Keratinocyte (primary cell): Measurements from ENCODE around the gene PLB1. TPM values are rescaled to one million over a fixed set of nuclear protein-coding genes. Genes with fewer than 3 reads are reported as not detected.
"Not testable (repeated sequence)": the region's sequence is repeated elsewhere in the genome, so short reads cannot be mapped to it uniquely, and the experiment has no call there.

Experiments used
- DNase-seq: peaks from one replicate; pipeline ENCODE4 v3.0.0-alpha.2; 2011; ENCODE audit warnings: low read depth, missing footprints, low spot score
- FAIRE-seq: peaks from 2 replicates; lab custom pipeline; 2011; peaks lifted over from hg19 to GRCh38; lab: Jason Lieb, UNC
- H2AFZ ChIP-seq: 2 replicates; pipeline ENCODE4 v1.6.0; 2012; ENCODE audit warnings: low read length, control low read depth, inconsistent platforms; ENCODE audit not compliant: control insufficient read depth
- H3K27ac ChIP-seq: 2 replicates; pipeline ENCODE4 v1.5.1; 2011; ENCODE audit warnings: low read length; ENCODE audit not compliant: control insufficient read depth, insufficient read depth
- H3K27me3 ChIP-seq: 3 replicates; pipeline ENCODE4 v1.6.0; 2011; ENCODE audit warnings: low read length; ENCODE audit not compliant: control insufficient read depth, insufficient read depth; ENCODE audit errors: extremely low read depth
- H3K36me3 ChIP-seq, 2 experiments: 2 replicates in 1 of 2; 3 replicates in 1 of 2; pipeline ENCODE4 v1.5.1; 2011; ENCODE audit warnings: low read length in 2 of 2, mild to moderate bottlenecking in 1 of 2; ENCODE audit not compliant: control insufficient read depth in 2 of 2, insufficient read depth in 2 of 2; ENCODE audit errors: extremely low read depth in 1 of 2
- H3K4me1 ChIP-seq: 3 replicates; pipeline ENCODE4 v1.5.1; 2011; ENCODE audit warnings: low read length; ENCODE audit not compliant: control insufficient read depth, insufficient read depth; ENCODE audit errors: extremely low read depth
- H3K4me2 ChIP-seq: 3 replicates; pipeline ENCODE4 v1.6.0; 2011; ENCODE audit warnings: low read depth, low read length; ENCODE audit not compliant: control insufficient read depth, insufficient read depth; ENCODE audit errors: extremely low read depth
- H3K4me3 ChIP-seq, 3 experiments: fragments of 200-600 bp in 1 of 3; sonication (generic) in 1 of 3; 2 replicates in 2 of 3; 3 replicates in 1 of 3; pipeline ENCODE4 v1.5.1; 2011 to 2016; ENCODE audit warnings: low read length in 3 of 3, mild to moderate bottlenecking in 3 of 3, control low read depth in 2 of 3, inconsistent platforms in 1 of 3, low read depth in 1 of 3, mixed read lengths in 1 of 3, mixed run types in 1 of 3, moderate library complexity in 1 of 3; ENCODE audit not compliant: control insufficient read depth in 2 of 3, insufficient read depth in 2 of 3; ENCODE audit errors: extremely low read depth in 1 of 3
- H3K79me2 ChIP-seq: 2 replicates; pipeline ENCODE4 v1.6.0; 2012; ENCODE audit warnings: low read length; ENCODE audit not compliant: control insufficient read depth, insufficient read depth
- H3K9ac ChIP-seq: 3 replicates; pipeline ENCODE4 v1.6.0; 2011; ENCODE audit warnings: low read length; ENCODE audit not compliant: control insufficient read depth, insufficient read depth; ENCODE audit errors: extremely low read depth
- H3K9me1 ChIP-seq: 3 replicates; pipeline ENCODE4 v1.6.0; 2011; ENCODE audit warnings: low read length; ENCODE audit not compliant: control insufficient read depth, insufficient read depth; ENCODE audit errors: extremely low read depth
- H3K9me3 ChIP-seq: 2 replicates; pipeline ENCODE4 v1.5.1; 2012; ENCODE audit warnings: low read depth, low read length; ENCODE audit not compliant: control insufficient read depth
- H4K20me1 ChIP-seq: 3 replicates; pipeline ENCODE4 v1.6.0; 2011; ENCODE audit warnings: low read length; ENCODE audit not compliant: control insufficient read depth, insufficient read depth; ENCODE audit errors: extremely low read depth
- CTCF ChIP-seq, 3 experiments: IDR thresholded peaks in 1 of 3; conservative IDR thresholded peaks in 1 of 3; optimal IDR thresholded peaks in 1 of 3; 2 replicates in 2 of 3; 3 replicates in 1 of 3; pipeline versions ENCODE3 to v1.5.1; 2011; ENCODE audit warnings: low read length in 3 of 3, mild to moderate bottlenecking in 3 of 3, moderate library complexity in 2 of 3, control low read depth in 1 of 3, inconsistent platforms in 1 of 3; ENCODE audit not compliant: insufficient read depth in 2 of 3; ENCODE audit errors: extremely low read depth in 1 of 3
- EZH2 ChIP-seq: IDR thresholded peaks from one replicate; pipeline ENCODE4 v1.6.1; 2012; ENCODE audit warnings: inconsistent platforms, mild to moderate bottlenecking, low read length, moderate library complexity
- dilution Hi-C: fragments of 300-500 bp; cut with MboI; formaldehyde crosslinking; loops from one replicate; pipeline ENCODE4 v1.7.0; 2020; ENCODE audit warnings: low sequenced_read_pairs; ENCODE audit not compliant: extremely low pct_ligation_motif_present
- polyA plus RNA-seq, 5 experiments: library from polyadenylated mRNA; depleted of rRNA in 3 of 5; stranded (reverse) in 3 of 5; stranded (forward) in 1 of 5; unstranded in 1 of 5; fragments of >200 nt; gene quantifications; 1 replicate in 1 of 5; 2 replicates in 3 of 5; 3 replicates in 1 of 5; pipeline versions ENCODE4 v1.2.1 to v1.2.3, GENCODE V29; 2011 to 2012; ENCODE audit warnings: missing spikeins in 2 of 5, low read depth in 1 of 5, low replicate concordance in 1 of 5

Gene PLB1
- polyA plus RNA-seq, 1 donor (not counting 4 experiments of a cell fraction or from before 2014, with no cell fraction given): 6.7 TPM

- dilution Hi-C loops: no loop called here
- H3K9me3 ChIP-seq: no peaks in the 10 kb centered on the region
- no peak overlapping the region for H3K4me2 ChIP-seq
- no peak overlapping the region for H2AFZ ChIP-seq
- H3K27ac ChIP-seq: no peak overlapping the region
- FAIRE-seq (no peak), DNase-seq (no peak)
- no peak overlapping the region for H3K9ac ChIP-seq
- no peaks in the 10 kb centered on the region for H3K27me3 ChIP-seq
- no peak for TF ChIP-seq CTCF (optimal IDR thresholded peaks at IDR 0.05 in 1 of 3, IDR thresholded peaks at IDR 0.05 in 1 of 3, conservative IDR thresholded peaks at IDR 0.05 in 1 of 3; ENCODE audit: extremely low read depth in 1 of 3, insufficient read depth in 2 of 3, low read length in 3 of 3)
- no peak for TF ChIP-seq EZH2
- no peaks in the 10 kb centered on the region for H3K79me2 ChIP-seq
- no peaks in the 10 kb centered on the region for H3K36me3 ChIP-seq
- no peak overlapping the region for H3K4me3 ChIP-seq
- peaks cover 38% of the 10 kb centered on the region for H3K4me1 ChIP-seq
- H3K9me1 ChIP-seq: no peaks in the 10 kb centered on the region
- no peaks in the 10 kb centered on the region for H4K20me1 ChIP-seq
Measured at GRCh38 chr2:28664120-28664842, 168.4 kb downstream of the PLB1 start.

GRCh38 chr2:28665041-28665704 is 169.3 kb downstream of the PLB1 start:
- no peak overlapping the region for H2AFZ ChIP-seq
- no peaks in the 10 kb centered on the region for H4K20me1 ChIP-seq
- H3K4me2 ChIP-seq: no peak overlapping the region
- no peak overlapping the region for H3K27ac ChIP-seq
- H3K79me2 ChIP-seq: no peaks in the 10 kb centered on the region
- no peak overlapping the region for H3K9ac ChIP-seq
- no peaks in the 10 kb centered on the region for H3K9me3 ChIP-seq
- FAIRE-seq (no peak), DNase-seq (no peak)
- H3K27me3 ChIP-seq: no peaks in the 10 kb centered on the region
- no peaks in the 10 kb centered on the region for H3K36me3 ChIP-seq
- dilution Hi-C loops: no loop called here
- no peak overlapping the region for H3K4me3 ChIP-seq
- TF ChIP-seq CTCF (optimal IDR thresholded peaks at IDR 0.05 in 1 of 3, IDR thresholded peaks at IDR 0.05 in 1 of 3, conservative IDR thresholded peaks at IDR 0.05 in 1 of 3; ENCODE audit: extremely low read depth in 1 of 3, insufficient read depth in 2 of 3, low read length in 3 of 3): no peak
- TF ChIP-seq EZH2: no peak
- peaks cover 38% of the 10 kb centered on the region for H3K4me1 ChIP-seq
- no peaks in the 10 kb centered on the region for H3K9me1 ChIP-seq

GRCh38 chr2:28665811-28666377 is 170.0 kb downstream of the PLB1 start:
- H3K4me2 ChIP-seq, H3K79me2 ChIP-seq, H2AFZ ChIP-seq, dilution Hi-C loops, H3K27me3 ChIP-seq, H3K9ac ChIP-seq, H3K27ac ChIP-seq, H3K4me3 ChIP-seq, H3K36me3 ChIP-seq, DNase-seq, FAIRE-seq, H4K20me1 ChIP-seq, H3K9me1 ChIP-seq, H3K9me3 ChIP-seq: not testable (repeated sequence)
- peaks cover 38% of the 10 kb centered on the region for H3K4me1 ChIP-seq
